Activated naive CD8-positive, alpha-beta T cell (primary cell): ENCODE measurements around the gene NABP2.
"Not testable (repeated sequence)": the region's sequence is repeated elsewhere in the genome, so short reads cannot be mapped to it uniquely, and the experiment has no call there.

Experiments used
- H3K27ac Mint-ChIP-seq: one replicate; pipeline ENCODE4 v1.8.0; 2021; ENCODE audit warnings: mixed read lengths
- H3K27me3 Mint-ChIP-seq: one replicate; pipeline ENCODE4 v1.8.0; 2021; ENCODE audit warnings: mixed read lengths
- H3K36me3 Mint-ChIP-seq: one replicate; pipeline ENCODE4 v1.8.0; 2021; ENCODE audit warnings: mixed read lengths
- H3K4me1 Mint-ChIP-seq: one replicate; pipeline ENCODE4 v1.8.0; 2021; ENCODE audit warnings: low read depth, mixed read lengths
- H3K4me3 Mint-ChIP-seq: one replicate; pipeline ENCODE4 v1.8.0; 2021; ENCODE audit warnings: mild to moderate bottlenecking, mixed read lengths
- H3K9me3 Mint-ChIP-seq: one replicate; pipeline ENCODE4 v1.8.0; 2021; ENCODE audit warnings: low read depth, mixed read lengths

NABP2 gene

GRCh38 chr12:56248711-56249110, 24.6 kb downstream of the NABP2 start:
- no peaks in the 10 kb centered on the region for H3K9me3 Mint-ChIP-seq
- H3K27ac Mint-ChIP-seq: peak overlapping the region; percentile 41
- no peaks in the 10 kb centered on the region for H3K27me3 Mint-ChIP-seq
- H3K4me3 Mint-ChIP-seq: no peak overlapping the region
- no peaks in the 10 kb centered on the region for H3K36me3 Mint-ChIP-seq
- H3K4me1 Mint-ChIP-seq: no peaks in the 10 kb centered on the region

DNA sequence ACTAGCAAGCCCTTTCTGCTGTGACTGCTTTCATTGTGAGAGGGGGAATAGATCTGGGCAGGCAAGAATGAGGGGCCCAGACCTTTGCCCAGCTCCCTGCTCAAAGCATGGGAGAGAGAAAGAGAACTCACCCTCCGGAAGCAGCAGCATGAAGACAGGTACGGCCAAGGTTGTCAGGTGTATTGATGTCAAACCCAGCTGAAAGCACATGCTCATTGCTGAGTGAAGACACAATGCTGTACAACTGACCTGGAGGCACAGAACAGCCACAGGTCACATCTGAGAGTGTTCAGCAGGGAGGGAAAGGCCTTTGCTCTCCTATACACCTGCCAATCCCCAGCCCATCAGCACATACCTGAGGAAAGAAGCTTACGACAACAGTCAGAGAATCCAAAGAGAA, 28.5 kb downstream of the NABP2 start:
- Mint-ChIP-seq H3K36me3 (peaks cover 4% of the 10 kb centered on the region), H3K27me3 (no peaks in the 10 kb centered on the region), H3K9me3 (no peaks in the 10 kb centered on the region), H3K4me3 (no peak overlapping the region), H3K4me1 (peaks cover 16% of the 10 kb centered on the region), H3K27ac (no peak overlapping the region)

- Mint-ChIP-seq H3K9me3 (no peaks in the 10 kb centered on the region), H3K36me3 (peaks cover 4% of the 10 kb centered on the region), H3K27me3 (no peaks in the 10 kb centered on the region), H3K27ac (no peak overlapping the region), H3K4me1 (peaks cover 16% of the 10 kb centered on the region), H3K4me3 (no peak overlapping the region)
These were observed 28.9 kb downstream of the NABP2 start for GRCh38 chr12:56253091-56253490.

DNA sequence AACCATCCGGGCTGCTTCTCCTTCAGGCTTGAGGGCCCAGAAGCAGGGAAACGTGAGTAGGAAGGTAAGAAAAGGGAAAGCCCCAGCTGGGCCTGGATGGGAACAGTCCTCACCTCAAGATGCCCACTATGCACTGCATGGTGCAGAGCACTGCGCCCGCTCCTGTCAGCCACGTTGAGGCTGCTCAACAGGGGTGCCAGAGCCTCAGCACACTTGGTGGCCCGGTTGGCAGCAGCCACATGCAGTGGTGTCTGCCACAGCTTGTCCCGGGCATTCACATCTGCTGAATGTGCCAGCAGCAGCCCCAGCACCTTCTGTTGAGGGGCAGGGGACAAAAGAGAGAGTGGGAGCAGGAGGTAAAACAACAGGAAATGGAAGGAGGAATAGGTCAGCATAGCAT, 31.5 kb downstream of the NABP2 start:
- no peak overlapping the region for H3K4me3 Mint-ChIP-seq
- no peaks in the 10 kb centered on the region for H3K9me3 Mint-ChIP-seq
- no peak overlapping the region for H3K27ac Mint-ChIP-seq
- peaks cover 24% of the 10 kb centered on the region for H3K4me1 Mint-ChIP-seq
- H3K27me3 Mint-ChIP-seq: no peaks in the 10 kb centered on the region
- peaks cover 4% of the 10 kb centered on the region for H3K36me3 Mint-ChIP-seq

DNA sequence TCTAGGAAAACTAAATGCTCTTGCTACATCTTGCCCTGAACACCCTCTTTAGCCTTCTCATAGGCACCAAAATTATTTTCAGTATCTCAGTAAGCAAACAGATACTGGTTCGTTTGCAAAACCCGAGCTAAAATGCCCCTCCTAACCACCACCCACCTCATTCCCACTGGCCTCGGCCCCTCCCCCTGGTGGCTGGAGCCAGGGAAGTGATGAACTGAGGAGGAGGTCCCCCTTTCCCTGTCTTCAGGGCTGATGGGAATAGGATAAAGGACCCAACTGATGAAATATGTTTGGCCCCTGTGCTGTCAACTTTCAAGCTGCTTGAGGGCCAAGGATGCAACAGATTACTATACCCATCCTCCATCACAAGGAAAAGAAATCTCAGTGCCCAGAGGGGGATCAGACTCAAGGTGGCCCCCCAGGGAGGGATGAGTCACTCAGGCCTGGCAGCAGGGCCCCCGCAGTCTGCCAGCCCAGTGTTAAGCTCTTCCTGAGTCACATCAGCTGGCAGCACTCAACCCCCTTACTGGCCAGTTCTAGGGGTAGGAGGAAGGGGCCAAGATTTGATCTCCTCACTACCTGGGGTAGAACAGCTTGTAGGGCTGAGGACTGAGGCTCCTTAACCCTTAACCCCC, 32.3 kb downstream of the NABP2 start:
- Mint-ChIP-seq H3K4me1 (peaks cover 24% of the 10 kb centered on the region), H3K27me3 (no peaks in the 10 kb centered on the region), H3K27ac (peak overlapping the region; percentile 46), H3K36me3 (peaks cover 4% of the 10 kb centered on the region), H3K9me3 (no peaks in the 10 kb centered on the region), H3K4me3 (peak overlapping the region; percentile 88)

- H3K36me3 Mint-ChIP-seq: peaks cover 4% of the 10 kb centered on the region
- H3K27me3 Mint-ChIP-seq: no peaks in the 10 kb centered on the region
- peak overlapping the region; percentile 88 for H3K4me3 Mint-ChIP-seq
- no peaks in the 10 kb centered on the region for H3K9me3 Mint-ChIP-seq
- peak overlapping the region; percentile 46 for H3K27ac Mint-ChIP-seq
- H3K4me1 Mint-ChIP-seq: peaks cover 24% of the 10 kb centered on the region
These were observed 32.9 kb downstream of the NABP2 start for GRCh38 chr12:56257071-56257470.

DNA sequence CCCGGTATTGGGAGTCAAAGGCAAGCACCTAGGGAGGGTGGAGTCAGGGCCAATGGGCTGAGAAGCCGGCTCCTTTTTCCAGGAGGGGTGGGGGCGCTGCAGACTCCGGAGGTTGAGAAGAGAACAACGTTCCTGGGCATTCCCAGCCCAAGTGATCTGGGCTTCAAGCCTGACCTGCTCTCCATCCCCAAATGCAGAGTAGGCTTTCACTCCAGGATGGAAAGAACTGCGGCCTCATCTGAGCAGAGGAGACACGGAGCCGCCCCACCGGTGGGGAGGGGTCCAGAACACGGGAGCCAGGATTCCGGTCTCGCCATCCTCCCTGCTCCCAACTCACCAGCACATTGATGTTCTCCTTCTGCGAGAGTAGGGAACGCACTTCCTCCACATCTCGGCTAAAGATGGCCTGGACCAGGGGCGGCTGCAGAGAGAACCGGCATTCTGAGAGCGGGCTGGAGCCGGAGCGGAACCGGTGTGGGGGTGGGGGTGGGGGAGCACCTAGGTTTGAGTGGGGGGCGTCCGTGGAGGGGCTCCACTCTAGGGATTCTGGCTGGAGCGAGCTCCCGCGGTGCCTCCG, 33.4 kb downstream of the NABP2 start:
- Mint-ChIP-seq H3K27me3 (no peaks in the 10 kb centered on the region), H3K4me1 (peaks cover 24% of the 10 kb centered on the region), H3K36me3 (peaks cover 4% of the 10 kb centered on the region), H3K4me3 (peak overlapping the region; percentile 88), H3K9me3 (no peaks in the 10 kb centered on the region), H3K27ac (peak overlapping the region; percentile 73)

GRCh38 chr12:56258068-56258819, 34.1 kb downstream of the NABP2 start, which contains the start of gene ANKRD52:
Gene ANKRD52 (minus strand): TSS chr12:56258384. CDS start chr12:56258269, 115 bp downstream.
- Mint-ChIP-seq H3K36me3 (peaks cover 4% of the 10 kb centered on the region), H3K9me3 (no peaks in the 10 kb centered on the region), H3K27me3 (no peaks in the 10 kb centered on the region), H3K4me3 (peak within 1 kb of the TSS; percentile 93), H3K27ac (peak within 1 kb of the TSS; percentile 87), H3K4me1 (peaks cover 24% of the 10 kb centered on the region)

GRCh38 chr12:56258820-56259183, 34.7 kb downstream of the NABP2 start:
- peaks cover 4% of the 10 kb centered on the region for H3K36me3 Mint-ChIP-seq
- H3K27me3 Mint-ChIP-seq: no peaks in the 10 kb centered on the region
- H3K4me3 Mint-ChIP-seq: peak overlapping the region; percentile 93
- H3K4me1 Mint-ChIP-seq: peaks cover 24% of the 10 kb centered on the region
- peak overlapping the region; percentile 87 for H3K27ac Mint-ChIP-seq
- H3K9me3 Mint-ChIP-seq: no peaks in the 10 kb centered on the region

GRCh38 chr12:56260380-56260779, 36.2 kb downstream of the NABP2 start:
- no peak overlapping the region for H3K4me3 Mint-ChIP-seq

GRCh38 chr12:56260921-56261320, 36.8 kb downstream of the NABP2 start:
- Mint-ChIP-seq H3K9me3 (no peaks in the 10 kb centered on the region), H3K27me3 (no peaks in the 10 kb centered on the region), H3K36me3 (no peaks in the 10 kb centered on the region), H3K27ac (no peak overlapping the region), H3K4me3 (no peak overlapping the region), H3K4me1 (peaks cover 26% of the 10 kb centered on the region)

More at GRCh38 chr12:56260380-56260779, 36.2 kb downstream of the NABP2 start:
- H3K36me3 Mint-ChIP-seq: no peaks in the 10 kb centered on the region
- H3K27ac Mint-ChIP-seq: no peak overlapping the region
- H3K4me1 Mint-ChIP-seq: peaks cover 23% of the 10 kb centered on the region
- no peaks in the 10 kb centered on the region for H3K27me3 Mint-ChIP-seq
- H3K9me3 Mint-ChIP-seq: no peaks in the 10 kb centered on the region

- H3K27ac Mint-ChIP-seq: no peak overlapping the region
- H3K27me3 Mint-ChIP-seq: no peaks in the 10 kb centered on the region
- H3K9me3 Mint-ChIP-seq: no peaks in the 10 kb centered on the region
- H3K36me3 Mint-ChIP-seq: no peaks in the 10 kb centered on the region
- H3K4me3 Mint-ChIP-seq: no peak overlapping the region
- H3K4me1 Mint-ChIP-seq: peaks cover 23% of the 10 kb centered on the region
These were observed 37.5 kb downstream of the NABP2 start for GRCh38 chr12:56261503-56262232.

GRCh38 chr12:56262955-56263354, 38.8 kb downstream of the NABP2 start:
- H3K4me1 Mint-ChIP-seq: peaks cover 23% of the 10 kb centered on the region
- not testable (repeated sequence) for H3K27ac Mint-ChIP-seq

GRCh38 chr12:56266068-56266692, 42.0 kb downstream of the NABP2 start:
- H3K27me3 Mint-ChIP-seq, H3K36me3 Mint-ChIP-seq, H3K9me3 Mint-ChIP-seq: not testable (repeated sequence)
- Mint-ChIP-seq H3K4me3 (peak overlapping the region; percentile 95), H3K27ac (peak overlapping the region; percentile 93), H3K4me1 (peaks cover 19% of the 10 kb centered on the region)

More at GRCh38 chr12:56262955-56263354, 38.8 kb downstream of the NABP2 start:
- H3K4me3 Mint-ChIP-seq, H3K36me3 Mint-ChIP-seq, H3K9me3 Mint-ChIP-seq, H3K27me3 Mint-ChIP-seq: not testable (repeated sequence)
